ENCODE results near the gene NSG1.
"Not testable (repeated sequence)": the region's sequence is repeated elsewhere in the genome, so short reads cannot be mapped to it uniquely, and the experiment has no call there.

NSG1 gene

GRCh38 chr4:4437798-4438470 lies 51.0 kb downstream of the NSG1 start:
- no peak for DNase-seq

GRCh38 chr4:4438891-4439290 lies 52.0 kb downstream of the NSG1 start:
- DNase-seq = no peak

- DNase-seq = no peak
Measured at GRCh38 chr4:4439782-4440181, 52.9 kb downstream of the NSG1 start.

- no peak for DNase-seq
Measured at GRCh38 chr4:4440333-4441061, 53.6 kb downstream of the NSG1 start.

- no peak for DNase-seq
Measured at GRCh38 chr4:4443821-4444220, 56.9 kb downstream of the NSG1 start.

- DNase-seq = no peak
Measured at GRCh38 chr4:4446434-4446833, 59.5 kb downstream of the NSG1 start.

GRCh38 chr4:4455210-4455865 lies 68.4 kb downstream of the NSG1 start:
- no peak for DNase-seq

- no peak for DNase-seq
Measured at GRCh38 chr4:4456351-4456750, 69.4 kb downstream of the NSG1 start.

GRCh38 chr4:4456816-4457578 lies 70.1 kb downstream of the NSG1 start:
- no peak for DNase-seq

- DNase-seq = no peak
Measured at GRCh38 chr4:4457803-4458553, 71.1 kb downstream of the NSG1 start.

GRCh38 chr4:4459181-4459580 lies 72.3 kb downstream of the NSG1 start:
- no peak for DNase-seq

- DNase-seq = no peak
Measured at GRCh38 chr4:4460759-4461158, 73.9 kb downstream of the NSG1 start.

GRCh38 chr4:4461178-4461577 lies 74.3 kb downstream of the NSG1 start:
- DNase-seq = no peak

- peak; percentile 86 for DNase-seq
Measured at GRCh38 chr4:4461850-4462249, 74.9 kb downstream of the NSG1 start.

- DNase-seq = peak; percentile 1
Measured at GRCh38 chr4:4462970-4463369, 76.1 kb downstream of the NSG1 start.

GRCh38 chr4:4465238-4465637 lies 78.3 kb downstream of the NSG1 start:
- DNase-seq = not testable (repeated sequence)

Data from central memory CD4-positive, alpha-beta T cell (primary cell).